Hindlimb muscle (tissue), 1 donor: ENCODE data around the gene SLC43A2. TPM values are rescaled to one million over a fixed set of nuclear protein-coding genes. Genes with fewer than 3 reads are reported as not detected.
"Not testable (repeated sequence)": the region's sequence is repeated elsewhere in the genome, so short reads cannot be mapped to it uniquely, and the experiment has no call there.

ENCODE experiments used
- DNase-seq: peaks from one replicate; pipeline ENCODE4 v3.0.0-alpha.2; 2013
- polyA plus RNA-seq: library from polyadenylated mRNA; unstranded; fragments of 120-200 nt; gene quantifications from one replicate; pipeline ENCODE4 v1.2.1, GENCODE V29; 2013; ENCODE audit not compliant: insufficient read length

Gene SLC43A2
- polyA plus RNA-seq, 1 donor = 7.8 TPM

- no peak for DNase-seq
Observed at GRCh38 chr17:1588821-1589585, 39.6 kb downstream of the SLC43A2 start.

- no peak for DNase-seq
Observed at GRCh38 chr17:1584167-1584566, 44.5 kb downstream of the SLC43A2 start.

DNA sequence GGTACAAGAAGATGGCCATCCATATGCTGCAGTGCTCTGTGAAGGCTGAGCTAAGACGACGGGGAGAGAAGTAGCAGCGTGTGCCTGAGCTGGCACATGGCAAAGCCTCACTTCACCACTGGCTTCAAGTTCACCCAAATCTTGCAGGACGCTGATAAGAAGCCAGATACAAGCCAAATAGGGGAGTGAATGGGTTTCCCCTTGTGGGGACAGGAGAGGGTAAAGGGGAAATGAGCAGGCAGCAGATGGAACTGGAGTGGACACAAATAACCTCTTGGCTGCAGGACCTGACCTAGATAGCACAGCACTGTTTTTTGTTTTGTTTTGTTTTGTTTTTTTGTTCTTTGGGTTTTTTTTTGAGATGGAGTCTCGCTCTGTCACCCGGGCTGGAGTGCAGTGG is 45.1 kb downstream of the SLC43A2 start:
- no peak for DNase-seq

GRCh38 chr17:1582374-1582773 is 46.3 kb downstream of the SLC43A2 start:
- no peak for DNase-seq

DNA sequence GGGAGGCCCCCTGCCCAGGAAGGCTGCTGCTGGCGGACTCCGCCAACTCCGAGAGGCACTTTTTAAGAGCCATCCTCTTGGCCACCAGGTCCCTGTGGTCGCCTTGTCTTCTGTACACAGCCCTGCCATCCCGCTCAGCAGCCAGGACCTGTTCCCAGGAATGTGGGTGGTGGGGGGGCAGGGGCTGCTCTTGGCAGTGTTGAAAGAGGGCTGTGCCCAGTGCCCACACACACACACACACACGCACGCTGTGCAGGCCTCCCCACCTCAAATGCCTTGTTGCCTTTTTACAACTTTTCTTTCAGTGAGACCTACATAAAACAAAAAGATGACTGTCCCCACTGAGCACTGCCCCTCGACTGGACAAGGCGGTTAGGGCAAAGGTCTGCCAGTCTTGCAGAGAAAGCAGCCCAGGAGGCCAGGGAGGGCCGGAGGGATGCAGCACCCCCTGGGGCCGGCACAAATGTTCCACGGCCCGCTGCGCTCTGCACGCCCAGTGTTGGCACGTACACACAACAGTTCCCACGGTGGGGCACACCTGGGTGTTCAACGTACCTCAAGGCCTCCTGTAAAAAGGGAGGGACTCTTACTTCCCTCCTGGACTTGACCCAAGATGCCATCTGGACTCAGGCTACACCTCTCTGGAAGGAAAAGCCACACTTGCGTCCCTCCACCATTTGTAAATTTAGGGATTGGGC is 47.5 kb downstream of the SLC43A2 start:
- DNase-seq = no peak

DNA sequence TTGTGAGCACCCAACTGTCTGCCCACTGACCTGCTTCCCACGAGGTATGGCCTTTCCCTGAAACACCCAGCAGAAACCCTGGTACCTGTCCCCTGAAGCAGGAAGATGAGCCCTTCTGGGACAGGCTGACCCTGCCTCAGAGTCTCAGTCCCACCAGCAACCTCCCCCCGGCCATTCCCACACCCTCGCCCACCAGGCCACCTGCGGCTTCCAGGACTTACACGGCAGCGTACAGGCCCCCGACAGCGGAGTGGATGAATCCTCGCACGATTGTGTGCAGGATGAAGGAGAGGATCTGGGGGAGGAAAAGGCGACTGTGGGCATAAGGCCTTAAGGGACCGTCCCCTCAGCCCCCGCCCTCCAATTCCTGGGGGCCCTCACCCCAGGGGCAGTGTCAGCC is 50.6 kb downstream of the SLC43A2 start:
- DNase-seq = no peak

DNA sequence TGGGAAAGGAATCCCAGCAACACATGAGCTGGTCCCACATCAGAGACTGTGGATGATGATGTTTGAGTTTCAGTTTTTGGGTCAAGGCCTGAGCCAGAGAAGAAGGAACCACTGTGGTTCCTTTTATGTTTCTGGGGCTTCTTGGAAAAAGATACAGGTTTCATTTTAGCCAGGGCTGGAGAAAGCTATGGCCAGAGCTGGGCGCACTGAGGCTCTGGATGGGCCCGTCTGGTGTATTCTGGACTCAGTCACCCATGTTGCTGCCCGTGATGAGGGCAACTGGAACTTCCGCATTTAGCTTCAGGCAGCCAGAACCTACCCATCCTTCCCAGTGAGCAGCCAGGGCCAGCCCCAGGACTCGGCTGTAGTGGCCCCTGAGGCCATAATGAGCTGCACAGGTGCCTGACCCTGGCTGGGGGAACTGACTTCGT is 51.0 kb downstream of the SLC43A2 start:
- DNase-seq = no peak

DNA sequence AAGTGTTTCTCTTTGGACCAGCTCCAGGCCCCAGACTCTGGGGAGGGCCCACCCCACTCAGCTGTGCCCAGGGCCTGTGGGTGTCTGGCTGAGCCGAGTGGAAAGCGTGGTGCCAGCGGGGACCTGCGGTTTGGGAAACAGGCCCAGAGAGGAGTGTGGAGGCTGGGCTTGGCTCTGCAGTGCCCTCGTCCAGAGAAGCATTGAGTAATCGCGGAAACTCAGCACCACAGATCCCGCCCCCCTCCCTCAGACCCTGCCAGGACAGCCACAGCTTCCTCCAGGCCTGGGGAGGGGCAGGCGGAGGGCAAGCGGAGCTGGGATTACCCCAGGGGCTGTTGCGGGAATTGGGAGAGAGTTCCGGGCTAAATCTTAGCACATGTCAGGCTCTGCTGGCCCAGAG is 51.5 kb downstream of the SLC43A2 start:
- peak; percentile 87 for DNase-seq

DNA sequence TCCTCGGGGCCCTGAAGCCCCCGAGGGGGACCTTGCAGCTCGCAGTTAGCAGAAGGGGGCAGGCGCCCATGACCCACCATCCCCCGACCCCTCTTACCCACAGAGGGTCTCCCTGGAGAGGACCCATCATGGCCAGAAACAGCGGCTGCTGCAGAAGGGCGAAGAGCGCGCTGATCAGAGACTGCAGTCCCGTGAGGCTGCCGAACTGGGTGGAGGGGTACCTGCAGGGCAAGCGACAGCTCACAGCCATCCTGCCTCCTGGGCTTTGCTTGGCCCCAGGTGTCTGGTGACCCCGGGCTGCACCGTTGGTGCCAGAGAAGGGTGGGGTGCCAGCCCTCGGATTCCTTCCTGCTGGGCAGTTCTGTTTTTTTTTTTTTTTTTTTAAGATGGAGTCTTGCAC is 52.1 kb downstream of the SLC43A2 start:
- DNase-seq = no peak

GRCh38 chr17:1574697-1575471 is 53.8 kb downstream of the SLC43A2 start:
- no peak for DNase-seq

GRCh38 chr17:1573932-1574696 is 54.5 kb downstream of the SLC43A2 start:
- DNase-seq = peak; percentile 84

DNA sequence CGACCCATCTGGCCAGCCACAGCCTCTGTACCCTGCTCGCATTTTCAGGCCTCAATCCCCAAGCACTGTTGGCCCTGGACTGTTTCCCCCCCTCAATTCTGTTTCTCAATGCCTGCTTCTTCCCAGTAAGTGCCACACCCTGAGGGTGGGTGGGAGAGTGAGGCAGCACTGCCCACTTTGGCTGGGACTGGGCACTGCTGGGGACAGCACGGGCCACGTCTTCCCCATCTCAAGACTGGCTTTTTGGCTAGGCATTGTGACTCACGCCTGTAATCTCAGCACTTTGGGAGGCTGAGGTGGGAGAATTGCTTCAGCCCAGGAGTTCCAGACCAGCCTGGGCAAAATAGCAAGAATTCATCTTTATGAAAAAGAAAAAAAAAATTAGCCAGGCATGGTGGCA is 56.0 kb downstream of the SLC43A2 start:
- DNase-seq = not testable (repeated sequence)

DNA sequence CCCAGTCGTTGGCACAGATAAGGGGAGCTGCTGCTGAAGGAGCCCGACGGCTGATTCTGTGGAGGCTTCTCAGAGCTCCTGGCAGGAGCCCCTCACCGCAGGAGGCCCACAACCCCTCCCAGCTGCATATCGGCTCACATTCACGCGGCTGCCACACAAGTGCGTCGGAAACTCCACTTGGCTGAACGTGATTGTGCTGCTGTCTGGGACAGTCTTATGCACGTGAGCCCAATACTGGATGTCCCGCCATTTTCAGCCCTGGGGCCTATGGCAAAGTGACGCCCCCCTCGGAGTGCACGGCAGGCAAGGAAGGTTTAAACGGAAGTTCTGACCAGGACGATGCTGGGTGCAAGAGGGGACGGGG is 57.3 kb downstream of the SLC43A2 start:
- DNase-seq = no peak

DNA sequence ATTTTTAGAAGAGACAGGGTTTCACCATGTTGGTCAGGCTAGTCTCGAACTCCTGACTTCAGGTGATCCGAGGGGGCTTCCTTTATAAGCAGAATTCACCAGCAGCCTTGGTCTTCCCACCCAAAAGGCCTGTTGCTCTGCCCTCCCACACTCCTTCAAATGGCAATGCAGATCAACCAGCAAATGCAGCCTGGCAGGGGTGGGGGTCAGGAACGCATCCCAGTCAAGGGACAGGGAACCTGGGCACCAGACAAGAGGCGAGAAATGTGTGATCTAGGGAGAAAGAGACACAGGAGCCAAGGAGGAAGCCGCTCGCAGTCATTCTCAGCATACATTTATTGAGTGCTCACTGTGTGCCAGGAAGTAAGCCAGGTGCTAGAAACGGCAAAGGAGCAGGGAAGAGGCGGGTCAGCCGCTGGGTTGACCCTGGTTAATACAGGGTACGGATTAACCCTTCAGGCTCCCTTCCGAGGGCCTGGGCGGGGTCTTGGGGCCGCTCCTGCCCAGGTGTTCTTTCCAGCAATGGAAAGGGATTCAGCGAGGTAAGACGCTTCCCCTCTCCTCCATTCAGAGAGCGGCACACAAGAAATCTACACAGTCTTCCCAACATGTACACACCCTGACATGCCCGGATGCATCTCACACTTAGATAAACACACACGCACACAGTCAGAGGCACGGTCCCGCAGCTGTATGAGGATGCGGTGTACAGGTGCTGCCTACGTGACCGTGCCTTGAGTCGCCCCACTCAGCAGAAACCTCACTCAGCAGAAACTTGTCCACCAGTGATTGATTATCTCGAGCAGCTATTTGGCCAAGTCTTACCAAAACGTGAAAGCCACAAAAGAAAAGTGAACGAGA is 59.5 kb downstream of the SLC43A2 start:
- no peak for DNase-seq

- no peak for DNase-seq
Observed at GRCh38 chr17:1566505-1567199, 62.0 kb downstream of the SLC43A2 start.

- no peak for DNase-seq
Observed at GRCh38 chr17:1565877-1566276, 62.8 kb downstream of the SLC43A2 start.

DNA sequence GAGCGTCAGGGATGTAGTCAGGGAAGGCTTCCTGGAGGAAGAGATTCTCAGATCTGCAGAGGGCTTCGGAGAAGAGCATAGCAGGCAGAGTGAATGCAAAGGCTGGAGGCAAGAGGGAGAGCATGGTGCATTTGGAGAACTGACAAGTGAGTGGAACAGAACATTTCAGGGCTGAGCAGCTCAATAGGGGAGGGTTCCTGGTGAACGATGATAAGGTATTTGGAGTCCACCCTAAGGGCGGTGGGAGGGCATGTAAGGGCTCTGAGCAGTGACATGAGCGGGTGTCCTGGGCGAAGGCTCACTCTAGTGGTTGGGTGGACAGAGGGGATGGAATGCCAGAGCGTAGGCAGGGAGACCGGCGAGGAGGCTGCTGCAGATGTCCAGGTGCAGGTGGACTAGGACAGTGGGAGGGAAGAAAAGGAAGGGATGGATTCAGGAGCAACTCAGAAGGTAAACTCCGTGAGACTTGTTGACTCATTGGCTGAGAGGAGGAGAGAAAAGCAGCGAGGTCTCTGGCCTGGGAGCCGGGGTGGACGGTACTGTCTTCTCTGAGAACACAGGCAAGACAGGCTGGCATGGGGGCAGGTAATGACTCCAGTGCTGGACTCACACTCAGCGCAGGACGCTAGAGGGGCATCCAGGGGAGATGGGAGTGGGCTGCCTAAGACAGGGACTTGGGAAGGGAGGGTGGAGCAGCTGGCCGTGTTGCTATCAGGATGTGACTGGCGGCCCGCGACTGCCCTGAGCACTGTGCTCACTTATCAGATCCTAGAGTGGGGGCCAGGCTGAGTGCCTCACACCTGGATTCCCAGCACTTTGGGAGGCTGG is 64.6 kb downstream of the SLC43A2 start:
- DNase-seq = no peak

DNA sequence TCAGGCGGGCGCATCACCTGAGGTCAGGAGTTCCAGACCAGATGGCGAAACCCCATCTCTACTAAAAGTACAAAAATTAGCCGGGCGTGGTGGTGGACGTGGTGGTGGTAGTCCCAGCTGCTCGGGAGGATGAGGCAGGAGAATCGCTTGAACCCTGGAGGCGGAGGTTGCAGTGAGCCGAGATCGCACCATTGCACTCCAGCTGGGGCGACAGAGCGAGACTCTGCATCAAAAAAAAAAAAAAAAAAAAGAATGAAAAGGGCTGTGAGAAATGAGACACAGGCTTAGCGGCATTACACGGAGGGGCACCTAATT is 65.2 kb downstream of the SLC43A2 start:
- DNase-seq = not testable (repeated sequence)

GRCh38 chr17:1562176-1562643 is 66.4 kb downstream of the SLC43A2 start:
- no peak for DNase-seq
